Kidney (tissue), 14 donors: ENCODE data around the gene CFAP70. TPM values are rescaled to one million over a fixed set of nuclear protein-coding genes. Genes with fewer than 3 reads are reported as not detected.
A peak's percentile ranks its signal among the peaks of the same experiment; 100 is the strongest.

Experiments used
- DNase-seq, 5 donors: peaks; one replicate each; pipeline ENCODE4 v3.0.0-alpha.2; 2013 to 2020
- FAIRE-seq: peaks from 2 replicates; lab custom pipeline; 2012; peaks lifted over from hg19 to GRCh38; lab: Jason Lieb, UNC
- H3K27ac ChIP-seq, 2 donors: one replicate each; pipeline ENCODE4 v1.7.0; 2013; ENCODE audit warnings: low read depth in 2 of 2, low read length in 2 of 2, inconsistent platforms in 1 of 2
- H3K27me3 ChIP-seq: one replicate; pipeline ENCODE4 v1.7.1; 2013; ENCODE audit warnings: low read length, inconsistent platforms; ENCODE audit not compliant: control insufficient read depth, insufficient read depth
- H3K36me3 ChIP-seq, 3 donors: one replicate each; pipeline versions ENCODE4 v1.7.0 to v1.7.1; 2013; ENCODE audit warnings: low read length in 3 of 3, control low read depth in 1 of 3, inconsistent platforms in 1 of 3; ENCODE audit not compliant: insufficient read depth in 3 of 3, control insufficient read depth in 2 of 3
- H3K4me1 ChIP-seq, 3 donors: one replicate each; pipeline versions ENCODE4 v1.7.0 to v1.7.1; 2013; ENCODE audit warnings: low read length in 3 of 3, inconsistent platforms in 1 of 3, low read depth in 1 of 3; ENCODE audit not compliant: control insufficient read depth in 2 of 3, insufficient read depth in 2 of 3
- H3K4me3 ChIP-seq, 3 donors: one replicate each; pipeline versions ENCODE4 v1.7.0 to v1.8.1; 2013; ENCODE audit warnings: low read length in 3 of 3, control low read depth in 1 of 3, inconsistent platforms in 1 of 3
- H3K9ac ChIP-seq, 3 donors: one replicate each; pipeline versions ENCODE4 v1.7.0 to v1.7.1; 2013; ENCODE audit warnings: low read length in 3 of 3, control low read depth in 1 of 3, inconsistent platforms in 1 of 3
- H3K9me3 ChIP-seq, 3 donors: one replicate each; pipeline versions ENCODE4 v1.7.0 to v1.7.1; 2013; ENCODE audit warnings: low read length in 3 of 3, control low read depth in 1 of 3, inconsistent platforms in 1 of 3; ENCODE audit not compliant: control insufficient read depth in 2 of 3, insufficient read depth in 1 of 3
- intact Hi-C: fragments of 100-400 bp; cut with DNase I; formaldehyde crosslinking; loops from one replicate; pipeline ENCODE4 v1.11.1; 2022
- polyA plus RNA-seq: library from polyadenylated mRNA; stranded (reverse); fragments of 350-450 nt; fragmentation: Illumina TruSeq; extraction: RNeasy Lipid Tissue Mini Kit (QIAGEN cat#74804); gene quantifications from one replicate; pipeline ENCODE4 v1.2.3, GENCODE V29; 2014; ENCODE audit warnings: low read depth, low replicate concordance; ENCODE audit not compliant: insufficient read depth
- total RNA-seq: library from RNA; stranded (reverse); fragmentation: NEBNext Ultra II Directional; extraction: Animal tissue kit (Norgen Biotek cat#: 25700); gene quantifications from one replicate; pipeline ENCODE4 v1.2.1, GENCODE V29; 2021
- TF ChIP-seq, protein P1 (sequence below): IDR thresholded peaks from 3 replicates; pipeline ENCODE4 v1.5.1; 2012; ENCODE audit warnings: mild to moderate bottlenecking, moderate library complexity, borderline replicate concordance; ENCODE audit not compliant: insufficient read depth; ENCODE audit errors: extremely low read depth
- donor health status: control.
- donor health status: control.
- donor health status: control.
- donor health status: control.
- donor health status: control.
- donor health status: DM: yes; HTN: yes; CAD: no.
- donor health status: Normal renal cell carcinoma (clear cell type).

Gene CFAP70
- total and polyA plus RNA-seq, 2 donors from 2014 or later = 6.0 to 8.7 TPM

DNA sequence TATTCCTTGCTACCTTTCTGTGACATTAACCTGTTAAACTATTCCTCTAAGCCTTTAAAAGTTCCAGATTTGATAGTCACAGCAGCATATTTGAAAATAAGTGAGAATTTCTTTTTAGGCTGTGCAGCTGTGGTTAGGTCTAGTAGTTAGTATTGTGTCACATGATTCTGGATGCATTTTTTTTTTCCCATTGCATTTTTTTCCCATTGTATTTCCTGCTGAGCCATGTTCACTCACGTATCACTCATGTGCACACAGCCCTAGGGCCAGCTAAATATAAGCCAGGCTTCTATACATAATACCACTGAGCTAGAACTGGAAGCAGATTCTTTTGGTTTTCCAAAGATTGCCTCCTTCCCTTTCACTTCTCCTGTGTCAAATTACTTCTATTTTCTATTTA, 149.0 kb downstream of the CFAP70 start:
- TF ChIP-seq, protein P1, sequence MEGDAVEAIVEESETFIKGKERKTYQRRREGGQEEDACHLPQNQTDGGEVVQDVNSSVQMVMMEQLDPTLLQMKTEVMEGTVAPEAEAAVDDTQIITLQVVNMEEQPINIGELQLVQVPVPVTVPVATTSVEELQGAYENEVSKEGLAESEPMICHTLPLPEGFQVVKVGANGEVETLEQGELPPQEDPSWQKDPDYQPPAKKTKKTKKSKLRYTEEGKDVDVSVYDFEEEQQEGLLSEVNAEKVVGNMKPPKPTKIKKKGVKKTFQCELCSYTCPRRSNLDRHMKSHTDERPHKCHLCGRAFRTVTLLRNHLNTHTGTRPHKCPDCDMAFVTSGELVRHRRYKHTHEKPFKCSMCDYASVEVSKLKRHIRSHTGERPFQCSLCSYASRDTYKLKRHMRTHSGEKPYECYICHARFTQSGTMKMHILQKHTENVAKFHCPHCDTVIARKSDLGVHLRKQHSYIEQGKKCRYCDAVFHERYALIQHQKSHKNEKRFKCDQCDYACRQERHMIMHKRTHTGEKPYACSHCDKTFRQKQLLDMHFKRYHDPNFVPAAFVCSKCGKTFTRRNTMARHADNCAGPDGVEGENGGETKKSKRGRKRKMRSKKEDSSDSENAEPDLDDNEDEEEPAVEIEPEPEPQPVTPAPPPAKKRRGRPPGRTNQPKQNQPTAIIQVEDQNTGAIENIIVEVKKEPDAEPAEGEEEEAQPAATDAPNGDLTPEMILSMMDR = no peak
- intact Hi-C loops = no loop called here
- DNase-seq = peak in 2 of 5 donors; percentile 27 to 39
- Histone ChIP-seq H3K36me3 (peaks cover 0 to 17% (median 2%) of the 10 kb centered on the region in 3 donors), H3K4me1 (peaks cover 0 to 7% (median 0%) of the 10 kb centered on the region in 3 donors), H3K27ac (no peak overlapping the region), H3K9me3 (no peaks in the 10 kb centered on the region), H3K27me3 (no peaks in the 10 kb centered on the region), H3K4me3 (no peak overlapping the region), H3K9ac (peak overlapping the region in 1 of 3 donors; percentile 30)
- no peak for FAIRE-seq

DNA sequence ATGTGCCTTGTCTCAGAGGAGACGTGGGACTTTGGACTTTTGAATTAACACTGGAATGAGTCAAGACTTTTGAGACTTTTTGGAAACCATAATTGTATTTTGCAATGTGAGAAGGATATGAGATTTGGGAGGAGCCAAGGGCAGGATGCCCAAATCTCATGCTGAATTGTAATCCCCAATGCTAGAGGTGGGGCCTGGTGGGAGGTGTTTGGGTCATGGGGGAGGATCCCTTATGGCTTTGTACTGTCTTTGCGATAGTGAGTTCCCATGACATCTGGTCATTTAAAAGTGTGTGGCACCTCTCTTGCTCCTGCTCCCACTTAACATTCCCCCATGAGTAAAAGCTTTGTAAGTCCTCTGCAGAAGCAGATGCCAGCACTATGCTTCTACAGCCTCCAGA, 150.8 kb downstream of the CFAP70 start:
- TF ChIP-seq, protein P1 = no peak
- no peak overlapping the region for H3K27ac ChIP-seq
- H3K9me3 ChIP-seq = no peaks in the 10 kb centered on the region
- intact Hi-C loops = no loop called here
- H3K4me1 ChIP-seq = peaks cover 0 to 7% (median 0%) of the 10 kb centered on the region in 3 donors
- DNase-seq (no peak), FAIRE-seq (no peak)
- no peak overlapping the region for H3K4me3 ChIP-seq
- no peak overlapping the region for H3K9ac ChIP-seq
- H3K36me3 ChIP-seq = peaks cover 0 to 17% (median 2%) of the 10 kb centered on the region in 3 donors
- no peaks in the 10 kb centered on the region for H3K27me3 ChIP-seq

DNA sequence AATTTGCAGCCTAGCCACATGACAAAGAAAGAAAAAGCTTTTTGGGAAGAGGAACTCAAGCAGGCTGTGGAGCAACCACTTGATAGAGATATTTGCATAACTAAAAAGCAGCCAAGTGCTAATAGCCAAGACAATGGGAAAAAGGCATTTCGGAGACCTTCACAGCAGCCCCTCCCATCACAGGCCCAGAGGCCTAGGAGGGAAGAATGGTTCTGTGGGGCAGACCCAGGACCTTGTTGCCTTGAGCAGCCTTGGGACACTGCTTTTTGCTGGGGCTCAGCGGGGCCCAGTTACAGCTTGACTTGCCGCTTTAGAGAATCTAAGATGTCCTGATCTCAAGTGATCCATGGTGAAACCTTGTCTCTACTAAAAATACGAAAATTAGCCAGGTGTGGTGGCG, 152.3 kb downstream of the CFAP70 start:
- no peaks in the 10 kb centered on the region for H3K27me3 ChIP-seq
- intact Hi-C loops = no loop called here
- TF ChIP-seq, protein P1 = no peak
- DNase-seq (no peak), FAIRE-seq (no peak)
- H3K9me3 ChIP-seq = no peaks in the 10 kb centered on the region
- H3K9ac ChIP-seq = no peak overlapping the region
- H3K27ac ChIP-seq = no peak overlapping the region
- peaks cover 0 to 16% (median 2%) of the 10 kb centered on the region in 3 donors for H3K36me3 ChIP-seq
- H3K4me1 ChIP-seq = peaks cover 0 to 7% (median 0%) of the 10 kb centered on the region in 3 donors
- no peak overlapping the region for H3K4me3 ChIP-seq

GRCh38 chr10:73205890-73206289, 152.8 kb downstream of the CFAP70 start:
- TF ChIP-seq, protein P1 = no peak
- DNase-seq = no peak
- intact Hi-C loops = no loop called here
- peaks cover 0 to 7% (median 0%) of the 10 kb centered on the region in 3 donors for H3K4me1 ChIP-seq
- no peak for FAIRE-seq
- H3K27ac ChIP-seq = no peak overlapping the region
- H3K4me3 ChIP-seq = no peak overlapping the region
- peaks cover 0 to 14% (median 2%) of the 10 kb centered on the region in 3 donors for H3K36me3 ChIP-seq
- H3K9ac ChIP-seq = no peak overlapping the region
- H3K27me3 ChIP-seq = no peaks in the 10 kb centered on the region
- H3K9me3 ChIP-seq = no peaks in the 10 kb centered on the region
